HepG2 (cell line): ENCODE data around the gene TFPI. TPM values are rescaled to one million over a fixed set of nuclear protein-coding genes. Genes with fewer than 3 reads are reported as not detected.

Source experiments
- ATAC-seq: fragments of 200-7000 bp; cut with Tn5 transposase; 3 replicates; pipeline ENCODE4 v1.9.1; 2020; ENCODE audit warnings: mild to moderate bottlenecking, moderate library complexity
- BruUV-seq: library from RNA; stranded (reverse); fragments of 400-500 nt; replicated peaks from 2 replicates; lab custom pipeline; 2021; lab: Mats Ljungman, UMichigan
- CTCF ChIA-PET: fragments of 300-600 bp; formaldehyde crosslinking; extraction: SDS; loops from one replicate; lab custom pipeline; 2021; ENCODE audit warnings: low total read pairs, inconsistent platforms, low intra/inter-chr PET ratio; lab: Yijun Ruan, JAX
- POLR2A ChIA-PET: fragments of 350-600 bp; sonication (Branson Sonifier 250); formaldehyde crosslinking; loops from one replicate; lab custom pipeline; 2020; ENCODE audit warnings: antibody characterized with exemption, inconsistent platforms; lab: Yijun Ruan, JAX
- DNase-seq: peaks from one replicate; pipeline ENCODE4 v3.0.0-alpha.2; 2015; ENCODE audit warnings: low spot score
- FAIRE-seq: peaks from 3 replicates; lab custom pipeline; 2011; peaks lifted over from hg19 to GRCh38; lab: Jason Lieb, UNC
- H2AFZ ChIP-seq: one replicate; pipeline ENCODE4 v1.6.1; 2011; ENCODE audit warnings: low read length, inconsistent platforms
- H3K27ac ChIP-seq: fragments of 300-600 bp; 3 replicates; pipeline ENCODE4 v1.8.0; 2011; ENCODE audit warnings: mixed run types, mild to moderate bottlenecking, mixed read lengths, low read length, inconsistent platforms; ENCODE audit not compliant: insufficient read depth; ENCODE audit errors: extremely low read length
- H3K27me3 ChIP-seq, 2 experiments: fragments of 200-600 bp in 1 of 2; 2 replicates in 1 of 2; 3 replicates in 1 of 2; pipeline versions ENCODE4 v1.6.0 to v1.8.0; 2011; ENCODE audit warnings: low read length in 2 of 2, mild to moderate bottlenecking in 2 of 2, moderate library complexity in 2 of 2, inconsistent platforms in 1 of 2; ENCODE audit not compliant: insufficient read depth in 2 of 2, control insufficient read depth in 1 of 2
- H3K36me3 ChIP-seq, 2 experiments: fragments of 200-600 bp in 1 of 2; replicated peaks in 1 of 2; 2 replicates in 1 of 2; 3 replicates in 1 of 2; pipeline versions ENCODE4 v1.5.1 to v1.8.0; 2011; ENCODE audit warnings: low read length in 2 of 2, inconsistent platforms in 1 of 2; ENCODE audit not compliant: insufficient read depth in 2 of 2, control insufficient read depth in 1 of 2
- H3K4me1 ChIP-seq: 2 replicates; pipeline ENCODE4 v1.5.1; 2012; ENCODE audit warnings: low read length, inconsistent platforms; ENCODE audit not compliant: insufficient read depth
- H3K4me2 ChIP-seq: 2 replicates; pipeline ENCODE4 v1.6.0; 2011; ENCODE audit warnings: low read depth, low read length, inconsistent platforms
- H3K4me3 ChIP-seq, 3 experiments: fragments of 200-600 bp in 1 of 3; sonication (generic), shearing (Covaris generic) in 1 of 3; replicated peaks in 1 of 3; 2 replicates each; pipeline ENCODE4 v1.5.1; 2011 to 2016; ENCODE audit warnings: low read length in 3 of 3, inconsistent platforms in 2 of 3, low read depth in 2 of 3, mild to moderate bottlenecking in 2 of 3, control low read depth in 1 of 3, mixed read lengths in 1 of 3; ENCODE audit not compliant: insufficient read depth in 1 of 3
- H3K79me2 ChIP-seq: one replicate; pipeline ENCODE4 v1.6.1; 2011; ENCODE audit warnings: low read length, inconsistent platforms; ENCODE audit not compliant: insufficient read depth
- H3K9ac ChIP-seq: 2 replicates; pipeline ENCODE4 v1.6.0; 2011; ENCODE audit warnings: mild to moderate bottlenecking, low read depth, low read length, inconsistent platforms; ENCODE audit not compliant: insufficient read depth
- H3K9me3 ChIP-seq: 2 replicates; pipeline ENCODE4 v1.5.1; 2012; ENCODE audit warnings: mild to moderate bottlenecking, low read length
- H4K20me1 ChIP-seq: 2 replicates; pipeline ENCODE4 v1.6.0; 2011; ENCODE audit warnings: inconsistent platforms, mild to moderate bottlenecking, low read length, moderate library complexity; ENCODE audit not compliant: insufficient read depth
- FOXP1 ChIP-seq, 2 experiments: fragments of 450-650 bp in 1 of 2; IDR thresholded peaks; 2 replicates each; pipeline ENCODE4 v1.6.1; 2017 to 2018; ENCODE audit warnings: antibody characterized with exemption in 1 of 2
- SPEN ChIP-seq: sonication (generic); formaldehyde crosslinking; IDR thresholded peaks from 2 replicates; pipeline ENCODE4 v1.5.1; 2020; ENCODE audit warnings: low read depth, mild to moderate bottlenecking, missing genetic modification reagents
- SRSF4 ChIP-seq: fragments of 200-400 bp; formaldehyde crosslinking; IDR thresholded peaks from one replicate; pipeline ENCODE4 v1.6.1; 2018; ENCODE audit warnings: mild to moderate bottlenecking, low read depth, low read length, moderate library complexity; ENCODE audit not compliant: poor library complexity, severe bottlenecking
- ZFP62 ChIP-seq: sonication (generic); formaldehyde crosslinking; IDR thresholded peaks from 2 replicates; pipeline ENCODE4 v1.4.0; 2020; ENCODE audit warnings: missing genetic modification reagents
- WGBS: methylation state at CpG from one replicate; pipeline ENCODE4 v1.1.6; 2017; ENCODE audit warnings: low lambda C conversion rate; 5-methylcytosine and 5-hydroxymethylcytosine counted together
- in situ Hi-C: cut with HindIII; loops from 2 replicates; pipeline ENCODE4 v1.10.0; 2017; ENCODE audit warnings: low pct_unique_long_range_greater_than_20kb; ENCODE audit not compliant: extremely low pct_ligation_motif_present
- intact Hi-C: fragments of 100-400 bp; cut with micrococcal nuclease; formaldehyde crosslinking; loops from one replicate; pipeline ENCODE4 v1.10.0; 2022; ENCODE audit not compliant: unreplicated experiment
- polyA plus RNA-seq, 8 experiments: library from polyadenylated mRNA; depleted of rRNA in 3 of 8; stranded (reverse) in 7 of 8; unstranded in 1 of 8; fragments of >200 nt; fragmentation: Illumina TruSeq in 4 of 8; extraction: Trizol in 4 of 8; gene quantifications; 2 replicates each; pipeline versions ENCODE4 v1.2.1 to v1.2.3, GENCODE V29; 2011 to 2016; ENCODE audit warnings: low read depth in 4 of 8, missing spikeins in 1 of 8, mixed read lengths in 1 of 8; ENCODE audit not compliant: insufficient read depth in 1 of 8
- total RNA-seq, 5 experiments: library from RNA; depleted of rRNA; stranded (reverse); fragments of >200 nt; fragmentation: Illumina TruSeq; extraction: Trizol; gene quantifications; 2 replicates each; pipeline ENCODE4 v1.2.3, GENCODE V29; 2016; ENCODE audit warnings: low read depth in 1 of 5
- TF ChIP-seq, protein P1 (sequence below): fragments of 450-650 bp; IDR thresholded peaks from 2 replicates; pipeline ENCODE4 v1.6.1; 2017; ENCODE audit warnings: mild to moderate bottlenecking
- TF ChIP-seq, protein P2 (sequence below), 2 experiments: fragments of 450-650 bp in 1 of 2; sonication (generic) in 1 of 2; formaldehyde crosslinking; IDR thresholded peaks; 2 replicates each; pipeline versions ENCODE4 v1.5.0 to v1.8.0; 2020 to 2022; ENCODE audit warnings: mild to moderate bottlenecking in 1 of 2, missing genetic modification reagents in 1 of 2
- TF ChIP-seq, protein P3 (sequence below): IDR thresholded peaks from 2 replicates; pipeline ENCODE4 v1.6.1; 2016; ENCODE audit warnings: low read depth, borderline replicate concordance

The TFPI gene
- total and polyA plus RNA-seq, 2 of the 13 experiments (the other 11 are each of a cell fraction or from before 2014, with no cell fraction given), result 301 to 436 TPM

DNA sequence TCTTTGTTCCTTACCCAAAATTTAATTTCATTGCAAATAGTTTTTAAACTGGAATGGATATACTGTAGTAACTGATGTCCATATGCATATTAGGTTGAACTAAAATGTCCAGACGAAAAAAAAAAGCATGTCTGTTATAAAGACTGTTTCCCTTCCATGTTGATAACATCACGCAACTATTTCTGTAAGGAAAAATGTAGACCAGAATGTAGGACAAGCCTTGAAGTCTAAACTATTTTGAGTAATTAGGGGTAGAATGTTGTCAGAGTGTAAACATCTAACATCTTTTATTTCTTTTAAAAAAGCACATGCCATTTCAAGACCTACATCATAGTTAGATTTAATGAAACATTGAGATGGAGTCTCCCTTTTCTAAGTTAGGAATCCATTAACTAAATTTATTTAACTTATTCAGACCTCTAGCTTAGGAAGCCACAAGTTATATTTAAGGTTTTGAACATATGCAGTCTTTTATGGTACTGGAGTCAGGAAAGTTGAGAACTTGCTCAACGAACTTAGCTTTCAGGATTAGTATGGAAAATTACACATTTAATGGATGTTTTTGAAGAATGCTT, 114.0 kb downstream of the TFPI start:
- POLR2A ChIA-PET, result no interaction called here
- Histone ChIP-seq H3K9me3 (no peaks in the 10 kb centered on the region), H3K27me3 (no peaks in the 10 kb centered on the region), H3K4me2 (no peak overlapping the region), H3K79me2 (no peaks in the 10 kb centered on the region), H2AFZ (no peak overlapping the region), H4K20me1 (no peaks in the 10 kb centered on the region), H3K27ac (no peak overlapping the region), H3K4me1 (no peaks in the 10 kb centered on the region), H3K36me3 (no peaks in the 10 kb centered on the region), H3K4me3 (no peak overlapping the region), H3K9ac (no peak overlapping the region)
- DNase-seq, result no peak
- in situ Hi-C loops, result no loop called here
- intact Hi-C loops, result loop anchor here (5.0 kb wide), 1 partner anchor 402 kb away; no protein-coding TSS in a partner anchor
- FAIRE-seq, result no peak
- TF ChIP-seq, protein P1, sequence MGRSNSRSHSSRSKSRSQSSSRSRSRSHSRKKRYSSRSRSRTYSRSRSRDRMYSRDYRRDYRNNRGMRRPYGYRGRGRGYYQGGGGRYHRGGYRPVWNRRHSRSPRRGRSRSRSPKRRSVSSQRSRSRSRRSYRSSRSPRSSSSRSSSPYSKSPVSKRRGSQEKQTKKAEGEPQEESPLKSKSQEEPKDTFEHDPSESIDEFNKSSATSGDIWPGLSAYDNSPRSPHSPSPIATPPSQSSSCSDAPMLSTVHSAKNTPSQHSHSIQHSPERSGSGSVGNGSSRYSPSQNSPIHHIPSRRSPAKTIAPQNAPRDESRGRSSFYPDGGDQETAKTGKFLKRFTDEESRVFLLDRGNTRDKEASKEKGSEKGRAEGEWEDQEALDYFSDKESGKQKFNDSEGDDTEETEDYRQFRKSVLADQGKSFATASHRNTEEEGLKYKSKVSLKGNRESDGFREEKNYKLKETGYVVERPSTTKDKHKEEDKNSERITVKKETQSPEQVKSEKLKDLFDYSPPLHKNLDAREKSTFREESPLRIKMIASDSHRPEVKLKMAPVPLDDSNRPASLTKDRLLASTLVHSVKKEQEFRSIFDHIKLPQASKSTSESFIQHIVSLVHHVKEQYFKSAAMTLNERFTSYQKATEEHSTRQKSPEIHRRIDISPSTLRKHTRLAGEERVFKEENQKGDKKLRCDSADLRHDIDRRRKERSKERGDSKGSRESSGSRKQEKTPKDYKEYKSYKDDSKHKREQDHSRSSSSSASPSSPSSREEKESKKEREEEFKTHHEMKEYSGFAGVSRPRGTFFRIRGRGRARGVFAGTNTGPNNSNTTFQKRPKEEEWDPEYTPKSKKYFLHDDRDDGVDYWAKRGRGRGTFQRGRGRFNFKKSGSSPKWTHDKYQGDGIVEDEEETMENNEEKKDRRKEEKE, result no peak
- TF ChIP-seq SPEN (CRISPR knock-in tag) (no peak), ZFP62 (CRISPR knock-in tag) (no peak), SRSF4 (no peak), FOXP1 (IDR thresholded peaks at IDR 0.05) (no peak), FOXP1 (CRISPR knock-in tag; IDR thresholded peaks at IDR 0.05) (no peak)
- TF ChIP-seq, protein P2, sequence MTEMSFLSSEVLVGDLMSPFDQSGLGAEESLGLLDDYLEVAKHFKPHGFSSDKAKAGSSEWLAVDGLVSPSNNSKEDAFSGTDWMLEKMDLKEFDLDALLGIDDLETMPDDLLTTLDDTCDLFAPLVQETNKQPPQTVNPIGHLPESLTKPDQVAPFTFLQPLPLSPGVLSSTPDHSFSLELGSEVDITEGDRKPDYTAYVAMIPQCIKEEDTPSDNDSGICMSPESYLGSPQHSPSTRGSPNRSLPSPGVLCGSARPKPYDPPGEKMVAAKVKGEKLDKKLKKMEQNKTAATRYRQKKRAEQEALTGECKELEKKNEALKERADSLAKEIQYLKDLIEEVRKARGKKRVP (CRISPR knock-in tag; IDR thresholded peaks at IDR 0.05), result no peak
- TF ChIP-seq, protein P3, sequence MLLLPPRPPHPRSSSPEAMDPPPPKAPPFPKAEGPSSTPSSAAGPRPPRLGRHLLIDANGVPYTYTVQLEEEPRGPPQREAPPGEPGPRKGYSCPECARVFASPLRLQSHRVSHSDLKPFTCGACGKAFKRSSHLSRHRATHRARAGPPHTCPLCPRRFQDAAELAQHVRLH (CRISPR knock-in tag), result no peak
- BruUV-seq, result no TSS peak
- ATAC-seq, result no peak
- CTCF ChIA-PET, result no interaction called here
- 0% methylated on average over 3 of the region's 3 CpGs for WGBS
